Amygdala (tissue), 56 donors: ENCODE results near the gene PRICKLE1.
A peak's percentile ranks its signal among the peaks of the same experiment; 100 is the strongest.

Experiments used
- DNase-seq, 56 donors: peaks; one replicate each; lab custom pipeline; 2025; lab: John Stamatoyannopoulos, UW

Gene PRICKLE1

GRCh38 chr12:42498549-42499247 is 90.8 kb downstream of the PRICKLE1 start:
- DNase-seq: no peak

GRCh38 chr12:42496886-42497285 is 92.7 kb downstream of the PRICKLE1 start:
- DNase-seq: no peak

GRCh38 chr12:42495244-42495643 is 94.3 kb downstream of the PRICKLE1 start:
- DNase-seq: no peak

- DNase-seq: no peak
Observed at GRCh38 chr12:42492267-42492666, 97.3 kb downstream of the PRICKLE1 start.

- DNase-seq: no peak
Observed at GRCh38 chr12:42490261-42490842, 99.2 kb downstream of the PRICKLE1 start.

DNA sequence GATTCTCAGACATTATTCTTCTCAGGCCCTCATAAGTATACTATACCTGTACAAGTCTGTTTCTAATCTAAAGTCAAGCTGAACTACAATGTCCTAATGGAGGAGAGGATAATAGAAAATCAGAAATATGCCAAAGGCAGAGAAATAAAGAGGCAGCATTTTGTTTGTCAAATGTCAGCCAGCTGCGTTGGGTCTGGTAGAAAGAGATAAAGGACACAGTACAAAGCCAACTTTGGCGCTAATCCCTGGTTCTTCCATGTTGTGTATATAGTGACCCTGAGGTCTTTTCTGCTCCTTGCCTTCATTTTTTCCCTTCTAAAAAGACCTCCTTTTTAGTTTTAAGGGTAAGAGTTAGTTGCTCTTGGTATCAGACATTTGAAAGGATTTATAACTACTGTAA is 103.1 kb downstream of the PRICKLE1 start:
- DNase-seq: no peak

DNA sequence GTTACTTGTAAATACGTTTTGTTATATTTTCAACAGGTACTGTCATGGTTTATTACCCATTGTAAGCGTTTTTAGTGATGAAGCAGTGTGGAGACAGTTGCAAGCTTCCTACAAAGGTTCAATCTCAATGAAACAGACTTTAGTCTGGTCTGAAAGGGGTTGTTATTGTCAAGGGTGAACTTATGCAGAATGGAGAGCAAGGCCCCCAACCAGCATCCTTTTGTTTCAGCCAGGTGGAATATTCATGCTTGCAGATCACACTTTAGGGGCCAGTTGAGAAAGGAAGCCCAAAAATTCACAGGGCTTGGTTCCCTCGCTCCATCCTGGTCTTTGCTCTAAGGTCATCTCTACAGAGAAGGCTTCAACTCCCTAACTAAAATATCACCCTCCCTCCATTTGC is 103.7 kb downstream of the PRICKLE1 start:
- no peak for DNase-seq

DNA sequence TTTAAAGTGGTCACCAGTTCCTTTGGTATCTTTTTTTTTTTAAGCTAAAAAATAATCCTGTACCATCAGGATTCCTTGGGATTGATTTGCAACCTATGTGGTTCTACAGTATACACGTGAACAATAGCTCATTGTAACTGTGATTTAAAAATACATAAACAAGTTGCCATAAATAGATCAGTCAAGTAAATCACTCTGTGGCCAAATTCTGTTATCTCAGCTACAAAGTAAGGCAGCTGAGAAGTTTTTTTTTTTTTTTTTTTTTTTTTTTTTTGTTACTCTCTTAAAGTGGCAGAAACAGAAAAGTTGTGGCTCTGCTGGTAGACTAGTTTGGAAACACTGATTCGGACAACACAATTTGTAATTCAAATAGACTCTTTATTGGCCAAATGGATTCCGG is 104.5 kb downstream of the PRICKLE1 start:
- no peak for DNase-seq

- DNase-seq: peak in 5 of 56 donors; percentile 10 to 44 (median 34)
Observed at GRCh38 chr12:42483521-42483790, 106.1 kb downstream of the PRICKLE1 start.

DNA sequence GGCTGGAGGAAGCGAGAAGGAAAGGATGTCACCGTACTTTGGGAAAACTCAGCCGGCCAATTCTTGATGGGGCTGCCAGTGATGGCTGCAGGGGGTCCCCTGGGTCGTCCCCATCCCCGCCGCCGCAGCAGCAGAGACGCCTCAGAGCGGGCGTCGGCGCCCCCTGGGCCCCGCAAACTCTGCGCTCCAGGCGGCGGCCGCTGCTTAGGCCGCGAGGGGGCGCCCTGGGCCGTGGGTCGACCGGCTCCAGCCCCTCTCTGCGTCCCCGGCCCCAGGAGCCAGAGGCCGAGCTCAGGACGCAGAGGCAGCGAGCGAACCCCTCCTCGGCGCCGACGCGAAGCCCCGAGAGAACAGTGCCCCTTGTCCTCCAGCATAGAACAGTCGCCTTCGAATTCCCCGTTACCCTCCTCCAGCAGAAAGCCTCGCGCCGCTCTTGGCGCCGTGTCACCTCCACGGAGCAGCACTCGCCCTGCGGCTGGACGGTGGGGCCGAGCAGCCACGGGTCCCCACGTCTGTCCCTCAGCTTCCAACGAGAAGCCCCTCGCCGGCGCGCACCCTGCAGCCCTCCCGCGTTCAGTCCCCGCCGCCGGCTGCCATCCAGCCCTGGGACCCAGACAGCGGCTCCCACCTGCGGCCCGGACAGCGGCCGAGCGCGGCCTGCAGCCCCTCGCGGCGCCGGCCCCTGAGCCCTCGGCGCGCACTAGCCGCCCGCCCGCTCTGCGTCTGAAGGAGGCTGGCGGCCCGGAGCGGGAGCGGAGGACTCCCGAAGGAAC is 106.6 kb downstream of the PRICKLE1 start:
- peak in 43 of 56 donors; percentile 4 to 73 (median 25) for DNase-seq

GRCh38 chr12:42482041-42482747 is 107.4 kb downstream of the PRICKLE1 start:
- no peak for DNase-seq

- no peak for DNase-seq
Observed at GRCh38 chr12:42481368-42481767, 108.2 kb downstream of the PRICKLE1 start.

DNA sequence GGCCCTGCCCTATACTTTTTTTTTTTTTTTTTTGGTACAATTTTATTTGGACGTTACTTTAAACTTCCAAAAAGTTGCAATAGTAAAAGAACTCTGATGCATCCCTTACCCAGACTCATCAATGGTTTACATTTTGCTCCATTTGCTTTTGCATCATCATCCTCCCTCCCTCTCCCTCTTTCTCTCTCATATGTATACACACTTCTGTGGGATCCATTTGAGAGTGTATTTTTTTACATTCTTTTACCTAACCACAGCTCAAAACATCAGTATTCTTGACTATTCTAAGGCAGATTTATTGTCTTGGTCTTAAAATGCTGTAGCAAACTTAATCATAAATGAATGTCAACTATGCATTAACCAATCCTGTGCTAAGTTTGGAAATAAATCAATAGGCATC is 111.6 kb downstream of the PRICKLE1 start:
- no peak for DNase-seq

- DNase-seq: no peak
Observed at GRCh38 chr12:42475106-42475505, 114.4 kb downstream of the PRICKLE1 start.

DNA sequence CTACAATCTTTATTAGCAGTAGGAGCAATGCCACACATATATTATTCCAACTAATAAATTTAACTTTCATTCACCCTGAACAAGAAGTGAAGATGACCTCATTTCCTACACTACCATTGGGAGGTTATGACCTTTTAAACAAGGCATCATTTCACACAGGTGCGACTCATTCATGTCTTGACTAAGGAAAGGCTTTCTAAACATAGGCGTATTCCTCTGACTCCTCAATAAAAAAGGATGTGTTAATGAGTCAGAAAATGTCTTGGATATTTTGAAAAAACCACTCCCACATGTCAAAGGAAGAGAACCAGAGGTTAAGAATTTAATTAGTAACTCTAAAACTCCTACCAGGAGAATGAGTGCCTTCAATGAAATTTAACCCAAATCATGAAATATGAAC is 115.2 kb downstream of the PRICKLE1 start:
- no peak for DNase-seq

GRCh38 chr12:42473561-42473960 is 116.0 kb downstream of the PRICKLE1 start:
- no peak for DNase-seq

DNA sequence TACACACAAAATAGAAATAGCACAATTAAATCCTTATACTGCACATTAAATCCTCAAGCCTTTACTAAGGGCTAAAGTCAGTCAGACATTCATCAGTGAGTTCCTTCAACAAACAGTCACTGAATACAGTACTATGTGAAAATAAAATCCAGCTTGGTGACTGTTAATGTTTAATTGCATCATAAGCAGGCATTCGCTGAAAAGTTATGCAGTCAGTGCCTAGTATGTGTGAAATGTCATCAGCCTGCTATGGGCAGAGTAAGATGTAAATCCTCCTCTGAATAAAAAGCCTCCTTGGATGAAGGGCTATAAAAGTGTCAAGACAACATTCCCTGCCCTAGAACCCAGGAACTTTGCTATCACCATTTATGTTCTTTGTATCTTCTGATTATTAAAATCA is 116.4 kb downstream of the PRICKLE1 start:
- no peak for DNase-seq

DNA sequence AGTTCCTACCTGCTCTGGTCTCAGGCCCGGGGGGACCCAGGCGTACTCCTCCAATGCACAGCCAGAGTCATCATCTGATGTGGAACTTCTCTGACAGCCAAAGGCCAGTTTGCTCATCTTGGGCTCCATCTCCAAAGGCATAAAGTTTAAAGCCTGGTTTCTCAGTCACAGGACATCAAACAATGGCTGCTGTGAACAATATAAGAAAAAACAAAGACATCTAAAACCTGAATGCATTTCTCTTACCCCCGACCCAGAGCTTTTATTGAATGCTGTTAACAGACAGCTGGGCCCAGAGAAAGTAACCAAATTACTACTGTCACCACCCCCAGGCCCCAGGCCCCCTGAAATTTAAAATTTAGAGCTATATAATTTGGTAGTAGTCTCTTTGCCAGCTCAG is 117.2 kb downstream of the PRICKLE1 start:
- DNase-seq: no peak

DNA sequence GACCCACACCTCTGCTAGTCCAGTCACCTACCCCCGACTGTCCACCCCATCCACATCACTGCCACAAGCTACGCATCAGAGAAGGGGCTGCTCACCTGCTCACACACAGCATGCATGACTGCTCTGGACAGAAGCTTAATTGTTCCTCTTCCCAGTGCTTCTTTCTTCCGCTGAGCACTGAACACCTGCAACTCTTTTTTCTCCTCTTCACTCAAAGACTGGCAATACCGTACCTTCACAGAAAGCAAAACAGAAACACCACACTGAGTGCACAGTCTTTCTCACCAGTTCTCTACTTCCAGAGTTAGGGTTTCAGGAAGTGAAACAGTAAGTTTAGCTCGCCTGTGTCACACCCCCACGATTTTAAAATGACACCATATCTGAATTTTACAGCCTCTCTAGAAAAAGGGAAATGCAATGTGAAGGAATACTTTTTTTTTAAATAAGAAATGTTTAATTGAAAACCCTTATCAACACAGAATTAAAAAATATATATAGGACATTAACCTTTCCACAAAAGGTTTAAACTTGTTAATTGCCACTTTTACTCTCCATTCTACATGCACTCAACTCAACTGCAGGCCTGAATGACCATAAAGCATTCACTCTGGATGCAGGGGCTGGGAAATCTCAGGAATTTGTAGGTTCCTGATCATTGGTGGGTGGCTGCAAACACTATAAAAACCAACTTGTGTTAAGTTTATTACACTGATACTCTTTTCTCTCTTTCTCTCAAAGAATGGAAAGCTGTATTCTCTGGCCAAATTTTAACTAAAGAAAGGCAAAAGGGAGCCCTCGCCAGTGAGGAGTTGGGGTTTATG is 120.0 kb downstream of the PRICKLE1 start:
- peak in 1 of 56 donors; percentile 3 for DNase-seq

DNA sequence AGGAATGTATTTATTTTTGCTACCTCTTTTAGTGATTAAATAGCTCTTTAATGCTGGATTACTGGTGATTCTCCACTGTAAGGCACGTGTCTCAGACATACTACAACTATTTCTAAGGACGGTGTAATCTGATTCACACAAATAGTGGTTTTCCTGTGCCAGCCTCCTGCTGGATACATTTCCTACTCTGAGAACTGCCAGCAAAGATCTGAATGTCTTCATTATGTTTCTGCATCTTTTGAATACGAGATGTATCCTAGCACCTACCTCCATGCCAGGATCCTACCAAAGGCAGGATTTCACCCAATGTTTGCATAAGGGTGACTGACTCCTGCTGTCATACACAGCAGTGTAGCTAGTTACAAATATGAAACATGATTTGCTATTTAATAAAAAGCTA is 120.6 kb downstream of the PRICKLE1 start:
- DNase-seq: peak in 2 of 56 donors; percentile 2 to 10
